ENCODE data around the gene WASF3. TPM values are rescaled to one million over a fixed set of nuclear protein-coding genes. Genes with fewer than 3 reads are reported as not detected.

The WASF3 gene
- total RNA-seq, 4 donors from 2014 or later, result 5.4 to 11.6 (median 7.6) TPM

DNA sequence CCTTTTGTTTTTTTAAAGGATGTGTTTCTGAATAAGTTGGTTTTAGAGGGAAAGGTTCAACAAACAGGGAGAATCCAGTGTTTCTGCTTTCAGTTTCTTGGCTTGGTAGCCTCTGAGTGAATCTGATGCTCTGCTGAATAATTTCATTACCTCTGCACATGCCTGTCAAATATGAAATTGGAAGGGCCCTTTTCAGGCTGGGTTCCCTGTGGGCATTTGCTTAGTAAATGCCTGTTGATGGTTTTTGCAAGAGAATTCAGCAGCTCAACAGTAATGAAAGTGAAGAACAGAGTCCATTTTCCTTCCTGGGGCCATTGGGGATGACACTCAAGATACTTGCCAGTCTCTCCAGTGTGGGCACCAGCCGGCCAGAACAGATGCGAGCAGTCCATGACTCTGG, 128.8 kb downstream of the WASF3 start:
- intact Hi-C loops (cut with DNase I; ENCODE audit: low total_unique reads), result no loop called here
- Histone ChIP-seq H3K36me3 (peaks cover 0 to 40% of the 10 kb centered on the region in 2 donors), H3K27me3 (no peaks in the 10 kb centered on the region), H3K9me3 (no peaks in the 10 kb centered on the region), H3K4me3 (no peak overlapping the region), H3K4me1 (no peaks in the 10 kb centered on the region), H3K27ac (no peak overlapping the region)
- in situ Hi-C loops (cut with MboI; ENCODE audit: low sequenced_read_pairs in 4 of 4), result loop anchor here in 1 of 4 donors (25.0 kb wide), 1 partner anchor 199 kb away; no protein-coding TSS in a partner anchor
- TF ChIP-seq POLR2A (IDR thresholded peaks at IDR 0.05) (no peak), CTCF (IDR thresholded peaks at IDR 0.05 in 4 of 5, conservative IDR thresholded peaks at IDR 0.05 in 1 of 5) (no peak)
- ATAC-seq, result no peak
- DNase-seq, result no peak

GRCh38 chr13:26688286-26688685, 130.8 kb downstream of the WASF3 start:
- H3K4me3 ChIP-seq, result no peak overlapping the region
- H3K36me3 ChIP-seq, result peaks cover 0 to 21% of the 10 kb centered on the region in 2 donors
- H3K27ac ChIP-seq, result no peak overlapping the region
- ATAC-seq (no peak), DNase-seq (no peak)
- no peaks in the 10 kb centered on the region for H3K27me3 ChIP-seq
- no peaks in the 10 kb centered on the region for H3K9me3 ChIP-seq
- TF ChIP-seq POLR2A (IDR thresholded peaks at IDR 0.05) (no peak), CTCF (IDR thresholded peaks at IDR 0.05 in 4 of 5, conservative IDR thresholded peaks at IDR 0.05 in 1 of 5) (no peak)
- intact Hi-C loops (cut with DNase I; ENCODE audit: low total_unique reads) (no loop called here), in situ Hi-C loops (cut with MboI; ENCODE audit: low sequenced_read_pairs in 4 of 4) (loop anchor here in 1 of 4 donors (25.0 kb wide), 1 partner anchor 201 kb away; no protein-coding TSS in a partner anchor)
- no peaks in the 10 kb centered on the region for H3K4me1 ChIP-seq

DNA sequence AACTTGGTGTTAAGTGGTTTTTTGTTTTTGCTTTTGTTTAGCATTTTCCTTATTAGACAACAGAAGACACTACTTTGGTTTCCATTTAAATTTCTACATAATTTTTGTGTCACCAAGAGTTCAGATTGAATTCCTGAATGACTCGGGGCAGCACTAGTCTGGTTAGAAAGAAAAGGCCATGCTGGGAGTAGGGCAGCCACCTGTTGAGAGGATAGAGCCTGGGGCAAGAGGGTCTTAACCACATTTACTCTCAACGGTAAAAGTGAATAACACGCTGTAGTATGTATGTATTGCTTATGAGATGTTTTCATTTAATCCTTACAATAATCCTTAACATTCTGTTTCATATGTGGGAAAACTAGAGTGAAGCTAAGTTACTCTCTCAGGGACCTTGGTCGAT, 131.5 kb downstream of the WASF3 start:
- no peak for DNase-seq
- H3K27me3 ChIP-seq, result no peaks in the 10 kb centered on the region
- H3K4me1 ChIP-seq, result no peaks in the 10 kb centered on the region
- in situ Hi-C loops (cut with MboI; ENCODE audit: low sequenced_read_pairs in 4 of 4), result loop anchor here in 1 of 4 donors (25.0 kb wide), 1 partner anchor 202 kb away; no protein-coding TSS in a partner anchor
- H3K36me3 ChIP-seq, result peaks cover 0 to 14% of the 10 kb centered on the region in 2 donors
- H3K9me3 ChIP-seq, result no peaks in the 10 kb centered on the region
- TF ChIP-seq CTCF (IDR thresholded peaks at IDR 0.05 in 4 of 5, conservative IDR thresholded peaks at IDR 0.05 in 1 of 5) (no peak), POLR2A (IDR thresholded peaks at IDR 0.05) (no peak)
- no peak for ATAC-seq
- intact Hi-C loops (cut with DNase I; ENCODE audit: low total_unique reads), result no loop called here
- no peak overlapping the region for H3K4me3 ChIP-seq
- H3K27ac ChIP-seq, result no peak overlapping the region

DNA sequence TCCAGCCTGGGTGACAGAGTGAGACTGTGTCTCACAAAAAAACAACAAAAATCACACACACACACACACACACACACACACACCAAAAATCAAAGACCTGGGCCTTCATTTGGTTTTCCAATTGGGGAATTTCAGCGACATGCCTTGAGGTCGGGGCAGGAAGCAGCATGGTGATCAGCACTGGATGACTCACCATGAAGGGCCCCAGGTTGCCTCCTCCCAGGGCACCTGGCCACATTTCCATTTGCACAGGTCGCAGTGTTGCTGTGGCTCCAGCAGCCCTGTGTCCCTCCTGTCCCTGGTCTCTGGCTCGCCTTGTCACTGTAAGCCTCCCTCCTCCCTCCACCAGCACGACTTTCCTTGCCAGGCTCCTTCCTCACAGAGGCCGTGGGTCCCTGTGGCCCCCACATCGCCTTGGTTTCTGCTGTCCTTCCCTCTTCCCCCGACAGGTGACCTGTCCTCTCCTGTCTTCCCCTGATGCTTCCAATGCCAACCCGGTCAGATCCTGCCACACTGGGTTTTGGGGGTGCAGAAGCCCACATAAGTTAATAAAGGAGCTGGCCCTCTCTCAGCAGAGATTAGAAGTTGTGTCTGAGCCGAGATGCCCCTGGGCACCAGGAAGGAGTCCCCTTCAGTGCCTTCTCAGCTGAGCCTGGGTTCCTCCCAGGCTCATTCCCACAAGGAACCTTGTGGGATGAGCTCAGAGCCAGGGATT, 136.4 kb downstream of the WASF3 start:
- intact Hi-C loops (cut with DNase I; ENCODE audit: low total_unique reads) (no loop called here), in situ Hi-C loops (cut with MboI; ENCODE audit: low sequenced_read_pairs in 4 of 4) (loop anchor here (10.0 to 25.0 kb wide), 6 partner anchors 189 to 519 kb away; no protein-coding TSS in a partner anchor)
- H3K9me3 ChIP-seq, result no peaks in the 10 kb centered on the region
- DNase-seq (no peak), ATAC-seq (no peak)
- H3K36me3 ChIP-seq, result no peaks in the 10 kb centered on the region
- H3K4me1 ChIP-seq, result peaks cover 0 to 3% of the 10 kb centered on the region in 2 donors
- TF ChIP-seq POLR2A (IDR thresholded peaks at IDR 0.05), result no peak
- TF ChIP-seq CTCF (IDR thresholded peaks at IDR 0.05 in 4 of 5, conservative IDR thresholded peaks at IDR 0.05 in 1 of 5), result no peak
- no peaks in the 10 kb centered on the region for H3K27me3 ChIP-seq
- H3K4me3 ChIP-seq, result no peak overlapping the region
- H3K27ac ChIP-seq, result no peak overlapping the region

Data from gastrocnemius medialis (tissue), 4 donors.